Measurements from ENCODE around the gene ITGAV. TPM values are rescaled to one million over a fixed set of nuclear protein-coding genes. Genes with fewer than 3 reads are reported as not detected.

Gene ITGAV
- total and polyA plus RNA-seq, 2 of the 4 experiments (the other 2 are of a cell fraction), result 45.8 to 181 TPM

Other genes starting within 250 kb of the ITGAV start
- 22.9 and 65.0 TPM in 2 replicates for gene ZC3H15, start 103.8 kb upstream of the ITGAV start, total RNA-seq (2012; rRNA removed)
- gene ZC3H15, start 103.8 kb upstream of the ITGAV start, polyA plus RNA-seq (2012; rRNA removed), result 40.2 and 47.4 TPM in 2 replicates
- gene FAM171B, start 104.0 kb downstream of the ITGAV start, total RNA-seq (2012; rRNA removed), result 19.9 and 26.4 TPM in 2 replicates
- 2.1 and 2.6 TPM in 2 replicates for gene FAM171B, start 104.0 kb downstream of the ITGAV start, polyA plus RNA-seq (2012; rRNA removed)